Stimulated activated CD4-positive, alpha-beta T cell treated with anti-CD3 and anti-CD28 coated beads, Interleukin-1b, Interleukin-23, amount 100 ng/mL, for 1 hour (primary cell): ENCODE results near the gene MRNIP.
"Not testable (repeated sequence)": the region's sequence is repeated elsewhere in the genome, so short reads cannot be mapped to it uniquely, and the experiment has no call there.

Experiments used
- DNase-seq, 2 donors: peaks; one replicate each; pipeline ENCODE4 v3.0.0-alpha.2; 2020; ENCODE audit warnings: low read depth in 2 of 2

Gene MRNIP

GRCh38 chr5:179792612-179793467, 65.8 kb downstream of the MRNIP start:
- no peak for DNase-seq

GRCh38 chr5:179791881-179792611, 66.6 kb downstream of the MRNIP start:
- DNase-seq, result no peak

GRCh38 chr5:179789278-179789677, 69.3 kb downstream of the MRNIP start:
- not testable (repeated sequence) for DNase-seq

- DNase-seq, result no peak
Measured at GRCh38 chr5:179788193-179788854, 70.3 kb downstream of the MRNIP start.
